Naive thymus-derived CD4-positive, alpha-beta T cell (primary cell): ENCODE results near the gene SH3RF3. TPM values are rescaled to one million over a fixed set of nuclear protein-coding genes. Genes with fewer than 3 reads are reported as not detected.

Experiments used
- ATAC-seq: fragments of 150-1000 bp; cut with Tn5 transposase; 2 replicates; pipeline ENCODE4 v1.10.0; 2021; ENCODE audit warnings: mild to moderate bottlenecking, moderate library complexity
- CTCF ChIA-PET: fragments of 350-600 bp; sonication (Branson Sonifier 250); formaldehyde crosslinking; loops from one replicate; lab custom pipeline; 2021; ENCODE audit warnings: antibody characterized with exemption; lab: Charles Lee
- POLR2A ChIA-PET: fragments of 350-600 bp; sonication (Branson Sonifier 250); formaldehyde crosslinking; loops from one replicate; lab custom pipeline; 2021; ENCODE audit warnings: antibody characterized with exemption, inconsistent platforms; lab: Charles Lee
- DNase-seq, 9 donors: peaks; one replicate each; pipeline versions ENCODE4 v3.0.0 to v3.0.0-alpha.2; 2020 to 2022; ENCODE audit warnings: mixed read lengths in 1 of 9
- H3K27ac ChIP-seq: one replicate; pipeline ENCODE4 v1.7.0; 2013; ENCODE audit warnings: mild to moderate bottlenecking, low read depth, low read length, moderate library complexity
- H3K27me3 ChIP-seq, 2 donors: one replicate each; pipeline ENCODE4 v1.7.0; 2013; ENCODE audit warnings: low read length in 2 of 2, mild to moderate bottlenecking in 2 of 2, moderate library complexity in 2 of 2; ENCODE audit not compliant: control insufficient read depth in 2 of 2, insufficient read depth in 2 of 2
- H3K36me3 ChIP-seq, 3 experiments: 1 replicate in 2 of 3; 2 replicates in 1 of 3; pipeline ENCODE4 v1.7.0; 2013; ENCODE audit warnings: low read length in 3 of 3, mild to moderate bottlenecking in 3 of 3, moderate library complexity in 1 of 3; ENCODE audit not compliant: insufficient read depth in 3 of 3, control insufficient read depth in 2 of 3
- H3K4me1 ChIP-seq, 2 donors: one replicate each; pipeline ENCODE4 v1.7.0; 2013; ENCODE audit warnings: low read length in 2 of 2, mild to moderate bottlenecking in 2 of 2, moderate library complexity in 1 of 2; ENCODE audit not compliant: control insufficient read depth in 2 of 2, insufficient read depth in 2 of 2
- H3K4me3 ChIP-seq: 2 replicates; pipeline ENCODE4 v1.7.0; 2013; ENCODE audit warnings: mild to moderate bottlenecking, low read length
- H3K9me3 ChIP-seq, 3 experiments: 1 replicate in 2 of 3; 2 replicates in 1 of 3; pipeline ENCODE4 v1.7.0; 2013; ENCODE audit warnings: low read length in 3 of 3; ENCODE audit not compliant: control insufficient read depth in 2 of 3
- H3K27ac Mint-ChIP-seq, 9 donors: one replicate each; pipeline ENCODE4 v1.8.0; 2020 to 2022; ENCODE audit warnings: mixed read lengths in 9 of 9, mild to moderate bottlenecking in 8 of 9, moderate library complexity in 5 of 9, inconsistent platforms in 2 of 9
- H3K27me3 Mint-ChIP-seq, 5 donors: one replicate each; pipeline ENCODE4 v1.8.0; 2021 to 2022; ENCODE audit warnings: mixed read lengths in 5 of 5, mild to moderate bottlenecking in 1 of 5
- H3K36me3 Mint-ChIP-seq, 5 donors: one replicate each; pipeline ENCODE4 v1.8.0; 2020 to 2022; ENCODE audit warnings: mixed read lengths in 5 of 5, mild to moderate bottlenecking in 3 of 5, inconsistent platforms in 1 of 5
- H3K4me1 Mint-ChIP-seq, 7 donors: one replicate each; pipeline ENCODE4 v1.8.0; 2020 to 2022; ENCODE audit warnings: mixed read lengths in 7 of 7, mild to moderate bottlenecking in 3 of 7, inconsistent platforms in 1 of 7
- H3K4me3 Mint-ChIP-seq, 10 donors: one replicate each; pipeline ENCODE4 v1.8.0; 2020 to 2022; ENCODE audit warnings: mild to moderate bottlenecking in 10 of 10, mixed read lengths in 10 of 10, moderate library complexity in 6 of 10, inconsistent platforms in 2 of 10
- H3K9me3 Mint-ChIP-seq, 11 donors: one replicate each; pipeline ENCODE4 v1.8.0; 2020 to 2022; ENCODE audit warnings: mixed read lengths in 11 of 11, mild to moderate bottlenecking in 4 of 11, inconsistent platforms in 1 of 11, moderate library complexity in 1 of 11
- intact Hi-C, 2 donors: fragments of 100-400 bp; cut with micrococcal nuclease; formaldehyde crosslinking; loops; one replicate each; pipeline ENCODE4 v1.15.1; 2023
- polyA plus RNA-seq, 2 donors: library from polyadenylated mRNA; unstranded; fragments of 300-500 nt; fragmentation: Illumina TruSeq; gene quantifications; one replicate each; pipeline ENCODE4 v1.2.3, GENCODE V29; 2021
- total RNA-seq, 6 experiments: library from RNA in 5 of 6; stranded (reverse) in 5 of 6; gene quantifications; 1 replicate in 5 of 6; 2 replicates in 1 of 6; pipeline ENCODE4 v1.2.3 and lab custom pipeline; 2021 to 2026

Gene SH3RF3
- total and polyA plus RNA-seq, 7 experiments from 2014 or later, result 0.19 to 11.5 (median 4.8) TPM

DNA sequence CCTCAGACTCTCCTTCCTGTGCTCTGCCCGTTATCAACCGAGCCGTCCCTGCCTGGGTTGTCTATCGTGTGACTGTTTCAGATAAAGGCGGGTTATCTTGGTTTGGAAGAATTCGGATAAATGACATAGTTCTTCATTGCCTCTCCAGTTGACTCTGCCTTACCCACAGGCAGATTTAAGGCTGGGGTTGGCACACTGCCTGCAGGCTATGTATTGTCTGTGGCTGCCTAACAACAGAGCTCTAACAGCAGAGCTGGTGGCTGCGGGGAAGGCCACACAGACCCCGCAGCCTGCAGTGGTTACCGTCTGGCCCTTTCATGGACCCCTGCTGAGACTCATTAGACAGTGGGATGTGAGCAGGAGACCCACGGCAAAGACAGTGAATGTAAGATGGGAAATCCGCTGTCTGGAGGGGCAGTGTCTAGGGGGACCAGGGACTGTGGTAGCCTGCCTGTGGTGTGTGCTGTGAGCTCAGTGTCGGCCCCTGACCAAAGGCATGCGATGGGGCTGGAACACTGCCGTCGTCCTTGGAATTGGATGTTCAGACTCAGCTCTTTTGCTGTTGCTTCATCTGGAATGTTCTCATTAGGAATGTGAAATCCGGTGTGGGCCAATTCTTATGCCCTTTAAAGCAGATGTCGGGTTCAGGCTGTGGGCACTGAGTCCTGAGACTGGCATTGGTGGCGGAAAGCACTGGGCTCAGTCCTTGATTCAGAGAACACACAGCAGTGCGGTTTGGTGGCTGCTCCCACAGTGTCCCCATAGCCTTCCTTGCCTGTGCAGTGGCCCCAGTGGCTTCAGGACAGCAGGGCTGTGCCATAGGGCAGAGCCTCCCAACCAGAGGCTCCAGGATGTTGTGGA is 44.5 kb downstream of the SH3RF3 start:
- peaks cover 0 to 28% (median 0%) of the 10 kb centered on the region in 5 donors for H3K27me3 Mint-ChIP-seq
- H3K9me3 Mint-ChIP-seq, result peaks cover 0 to 13% (median under 1%) of the 10 kb centered on the region in 11 donors
- peaks cover 0 to 14% of the 10 kb centered on the region in 2 donors for H3K4me1 ChIP-seq
- peaks cover 0 to 5% (median 0%) of the 10 kb centered on the region in 3 experiments for H3K9me3 ChIP-seq
- peaks cover 0 to 6% (median 2%) of the 10 kb centered on the region in 5 donors for H3K36me3 Mint-ChIP-seq
- no peaks in the 10 kb centered on the region for H3K36me3 ChIP-seq
- DNase-seq (no peak), ATAC-seq (no peak)
- H3K27ac Mint-ChIP-seq, result peak overlapping the region in 6 of 9 donors; percentile 21 to 87 (median 66)
- no peak overlapping the region for H3K4me3 ChIP-seq
- H3K27ac ChIP-seq, result no peak overlapping the region
- intact Hi-C loops, result no loop called here
- no peaks in the 10 kb centered on the region for H3K27me3 ChIP-seq
- H3K4me1 Mint-ChIP-seq, result peaks cover 5 to 66% (median 32%) of the 10 kb centered on the region in 7 donors
- ChIA-PET CTCF (no interaction called here), POLR2A (interaction anchor here (0.6 kb wide), 1 partner anchor 166 kb away, joined by 3 read pairs; no protein-coding TSS in a partner anchor)
- H3K4me3 Mint-ChIP-seq, result peak overlapping the region in 6 of 10 donors; percentile 23 to 56 (median 46)

DNA sequence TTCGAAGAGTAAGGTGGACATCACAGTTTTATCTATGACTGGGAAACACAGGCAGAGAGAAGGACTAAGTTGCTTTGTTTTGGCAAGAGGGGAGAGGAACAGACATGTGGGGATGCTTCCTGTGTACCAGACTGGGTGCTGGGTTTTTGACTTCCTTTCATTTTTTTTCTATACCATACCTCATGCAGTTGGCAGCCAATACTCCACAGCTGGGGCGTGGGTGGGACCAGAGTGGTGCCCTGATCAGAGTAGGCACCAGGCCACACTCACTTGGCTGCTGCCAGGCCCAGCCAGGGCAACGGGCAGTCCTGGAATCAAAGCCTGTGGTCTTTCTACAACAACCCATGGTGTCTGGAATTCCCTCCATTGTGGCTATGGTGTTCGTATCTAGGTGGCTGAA is 45.2 kb downstream of the SH3RF3 start:
- peak in 7 of 9 donors; percentile 13 to 46 (median 38) for DNase-seq
- ChIA-PET POLR2A (interaction anchor here (0.6 kb wide), 1 partner anchor 166 kb away, joined by 3 read pairs; no protein-coding TSS in a partner anchor), CTCF (no interaction called here)
- no peaks in the 10 kb centered on the region for H3K27me3 ChIP-seq
- peak overlapping the region in 9 of 10 donors; percentile 9 to 56 (median 40) for H3K4me3 Mint-ChIP-seq
- no peak overlapping the region for H3K4me3 ChIP-seq
- H3K27me3 Mint-ChIP-seq, result peaks cover 0 to 24% (median 0%) of the 10 kb centered on the region in 5 donors
- H3K27ac ChIP-seq, result no peak overlapping the region
- peaks cover 5 to 59% (median 32%) of the 10 kb centered on the region in 7 donors for H3K4me1 Mint-ChIP-seq
- H3K9me3 Mint-ChIP-seq, result peaks cover 0 to 19% (median 4%) of the 10 kb centered on the region in 11 donors
- H3K36me3 ChIP-seq, result no peaks in the 10 kb centered on the region
- H3K36me3 Mint-ChIP-seq, result peaks cover 0 to 7% (median 5%) of the 10 kb centered on the region in 5 donors
- H3K4me1 ChIP-seq, result peaks cover 0 to 14% of the 10 kb centered on the region in 2 donors
- intact Hi-C loops, result no loop called here
- H3K9me3 ChIP-seq, result peaks cover 0 to 7% (median 0%) of the 10 kb centered on the region in 3 experiments
- peak; percentile 60 for ATAC-seq
- H3K27ac Mint-ChIP-seq, result peak overlapping the region in 7 of 9 donors; percentile 29 to 82 (median 56)

DNA sequence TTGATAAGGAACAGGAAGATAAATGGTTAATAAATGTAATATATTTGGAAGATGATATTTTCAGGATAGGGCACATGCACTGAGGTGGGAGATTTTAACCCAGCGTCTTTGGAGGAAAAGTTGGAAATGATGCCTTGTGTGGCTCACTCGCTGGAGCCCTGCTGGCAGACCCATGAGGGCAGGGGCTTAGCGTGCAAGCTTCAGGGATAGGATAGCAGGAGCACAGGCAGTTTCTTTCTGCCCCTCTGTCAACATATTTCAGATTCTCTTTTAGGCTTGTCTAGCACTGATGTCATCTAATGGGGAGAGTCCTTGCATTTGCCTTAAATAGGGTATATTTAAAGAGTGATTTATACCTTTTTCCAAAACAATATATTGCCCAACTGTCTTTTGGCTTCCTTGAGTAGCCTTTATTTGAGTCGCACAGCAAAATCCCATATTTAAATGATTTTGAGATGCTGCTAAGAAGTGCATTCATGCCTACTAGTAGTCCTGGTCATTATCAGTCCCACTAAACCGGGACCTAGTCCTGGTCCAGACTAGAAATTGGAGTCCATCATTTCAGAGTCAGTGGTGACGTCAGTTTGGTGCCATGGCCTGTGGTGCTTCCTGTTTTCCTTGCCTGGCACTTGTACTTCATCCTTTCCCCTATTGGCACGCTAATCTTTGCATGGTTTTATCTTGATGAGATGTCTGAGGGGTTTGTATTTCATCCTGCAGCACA is 45.8 kb downstream of the SH3RF3 start:
- peaks cover 0 to 27% (median 0%) of the 10 kb centered on the region in 5 donors for H3K27me3 Mint-ChIP-seq
- ChIA-PET POLR2A (no interaction called here), CTCF (no interaction called here)
- H3K9me3 Mint-ChIP-seq, result peaks cover 0 to 24% (median 8%) of the 10 kb centered on the region in 11 donors
- Histone ChIP-seq H3K9me3 (peaks cover 0 to 11% (median 0%) of the 10 kb centered on the region in 3 experiments), H3K27me3 (no peaks in the 10 kb centered on the region), H3K4me3 (no peak overlapping the region), H3K27ac (no peak overlapping the region), H3K4me1 (peaks cover 0 to 14% of the 10 kb centered on the region in 2 donors), H3K36me3 (no peaks in the 10 kb centered on the region)
- peaks cover 0 to 13% (median 11%) of the 10 kb centered on the region in 5 donors for H3K36me3 Mint-ChIP-seq
- peak overlapping the region in 6 of 10 donors; percentile 10 to 56 (median 28) for H3K4me3 Mint-ChIP-seq
- peaks cover 5 to 56% (median 32%) of the 10 kb centered on the region in 7 donors for H3K4me1 Mint-ChIP-seq
- intact Hi-C loops, result no loop called here
- no peak for DNase-seq
- H3K27ac Mint-ChIP-seq, result peak overlapping the region in 7 of 9 donors; percentile 29 to 82 (median 56)
- ATAC-seq, result no peak

DNA sequence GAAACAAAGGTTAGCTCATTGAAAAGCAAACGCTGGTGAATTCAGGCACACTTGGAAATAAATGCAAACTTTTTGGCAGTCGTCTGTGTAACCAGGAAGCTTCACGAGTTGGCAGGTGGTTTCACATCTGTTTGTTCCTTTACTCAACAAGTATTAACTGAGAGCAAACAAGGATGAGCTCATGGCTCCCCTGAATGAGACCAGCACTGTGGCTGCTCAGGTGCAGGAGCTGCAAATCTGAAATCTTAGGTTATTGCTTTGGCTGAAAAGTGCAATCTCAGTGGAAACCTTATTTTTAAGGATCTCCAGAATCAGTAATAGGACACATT is 46.3 kb downstream of the SH3RF3 start:
- no peak for DNase-seq
- CTCF ChIA-PET, result no interaction called here
- peak overlapping the region in 1 of 10 donors; percentile 10 for H3K4me3 Mint-ChIP-seq
- H3K9me3 ChIP-seq, result peaks cover 0 to 11% (median 0%) of the 10 kb centered on the region in 3 experiments
- peaks cover 5 to 51% (median 32%) of the 10 kb centered on the region in 7 donors for H3K4me1 Mint-ChIP-seq
- no peak overlapping the region for H3K27ac Mint-ChIP-seq
- POLR2A ChIA-PET, result interaction anchor here (0.7 kb wide), 1 partner anchor 49 kb away, joined by 3 read pairs; no protein-coding TSS in a partner anchor
- intact Hi-C loops, result no loop called here
- peaks cover 3 to 30% (median 12%) of the 10 kb centered on the region in 11 donors for H3K9me3 Mint-ChIP-seq
- no peaks in the 10 kb centered on the region for H3K36me3 ChIP-seq
- no peak overlapping the region for H3K4me3 ChIP-seq
- peaks cover 0 to 14% of the 10 kb centered on the region in 2 donors for H3K4me1 ChIP-seq
- peaks cover 0 to 24% (median 0%) of the 10 kb centered on the region in 5 donors for H3K27me3 Mint-ChIP-seq
- H3K27me3 ChIP-seq, result no peaks in the 10 kb centered on the region
- H3K36me3 Mint-ChIP-seq, result peaks cover 0 to 18% (median 15%) of the 10 kb centered on the region in 5 donors
- no peak overlapping the region for H3K27ac ChIP-seq
- ATAC-seq, result no peak

DNA sequence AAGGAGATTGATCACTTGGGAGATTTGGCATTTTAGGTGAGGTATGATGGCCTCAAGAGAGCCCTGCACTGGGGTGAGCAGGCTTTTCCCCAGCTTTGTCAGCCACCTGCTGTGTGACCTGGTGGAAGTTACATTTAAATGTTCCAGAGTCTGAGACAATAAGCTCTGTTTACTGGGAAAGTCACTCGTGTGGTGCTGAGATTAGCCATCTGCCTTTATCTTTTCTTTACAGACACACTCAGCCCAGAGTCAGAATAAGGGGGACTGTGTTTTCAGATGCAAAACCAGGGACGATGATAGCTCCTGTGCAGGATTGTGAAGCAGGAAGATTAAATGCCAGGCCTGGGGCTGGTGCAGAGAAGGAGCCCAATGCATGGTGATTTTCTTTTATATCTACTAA is 47.9 kb downstream of the SH3RF3 start:
- ChIA-PET CTCF (interaction anchor here (0.7 kb wide), 1 partner anchor 76 kb away, joined by 3 read pairs; no protein-coding TSS in a partner anchor), POLR2A (no interaction called here)
- Histone ChIP-seq H3K4me1 (peaks cover 0 to 14% of the 10 kb centered on the region in 2 donors), H3K4me3 (no peak overlapping the region), H3K9me3 (peaks cover 0 to 11% (median 0%) of the 10 kb centered on the region in 3 experiments), H3K36me3 (no peaks in the 10 kb centered on the region), H3K27ac (no peak overlapping the region), H3K27me3 (no peaks in the 10 kb centered on the region)
- peaks cover 0 to 36% (median 5%) of the 10 kb centered on the region in 5 donors for H3K27me3 Mint-ChIP-seq
- H3K27ac Mint-ChIP-seq, result no peak overlapping the region
- peaks cover 5 to 54% (median 32%) of the 10 kb centered on the region in 7 donors for H3K4me1 Mint-ChIP-seq
- H3K36me3 Mint-ChIP-seq, result peaks cover 0 to 34% (median 26%) of the 10 kb centered on the region in 5 donors
- ATAC-seq, result no peak
- DNase-seq, result no peak
- H3K9me3 Mint-ChIP-seq, result peaks cover 4 to 35% (median 16%) of the 10 kb centered on the region in 11 donors
- no peak overlapping the region for H3K4me3 Mint-ChIP-seq
- intact Hi-C loops, result no loop called here

DNA sequence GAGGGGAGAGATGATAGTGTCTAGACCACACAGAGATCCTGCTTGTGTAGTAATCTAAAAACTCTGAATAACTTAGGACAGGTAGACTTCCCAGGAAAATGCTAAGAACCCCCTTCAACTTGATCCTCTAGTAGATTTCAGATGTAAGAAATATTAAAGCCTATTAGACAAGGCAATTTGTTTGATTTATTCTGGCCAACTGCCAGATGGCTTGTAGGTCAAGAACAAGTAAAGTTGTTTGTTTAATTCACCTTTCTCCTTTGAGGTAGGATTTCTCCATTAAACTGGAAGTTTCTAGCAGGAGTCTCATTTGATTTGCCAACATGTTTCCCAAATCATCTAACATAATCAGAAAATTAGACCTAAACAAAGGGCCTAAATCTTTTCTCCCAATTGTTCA is 48.6 kb downstream of the SH3RF3 start:
- H3K4me3 ChIP-seq, result no peak overlapping the region
- no peaks in the 10 kb centered on the region for H3K36me3 ChIP-seq
- Mint-ChIP-seq H3K27ac (peak overlapping the region in 1 of 9 donors; percentile 16), H3K4me3 (no peak overlapping the region), H3K36me3 (peaks cover 0 to 37% (median 27%) of the 10 kb centered on the region in 5 donors), H3K4me1 (peaks cover 5 to 49% (median 31%) of the 10 kb centered on the region in 7 donors), H3K9me3 (peaks cover 4 to 39% (median 16%) of the 10 kb centered on the region in 11 donors), H3K27me3 (peaks cover 0 to 41% (median 5%) of the 10 kb centered on the region in 5 donors)
- DNase-seq, result no peak
- intact Hi-C loops, result no loop called here
- CTCF ChIA-PET, result no interaction called here
- no peak for ATAC-seq
- H3K27me3 ChIP-seq, result no peaks in the 10 kb centered on the region
- peaks cover 0 to 14% of the 10 kb centered on the region in 2 donors for H3K4me1 ChIP-seq
- POLR2A ChIA-PET, result no interaction called here
- no peak overlapping the region for H3K27ac ChIP-seq
- H3K9me3 ChIP-seq, result peaks cover 0 to 11% (median 0%) of the 10 kb centered on the region in 3 experiments
